Stimulated activated CD4-positive, alpha-beta T cell treated with anti-CD3 and anti-CD28 coated beads, Interleukin-2, amount 100 ng/mL, for 24 hours (primary cell): ENCODE results near the gene ANKRD42.
"Not testable (repeated sequence)": the region's sequence is repeated elsewhere in the genome, so short reads cannot be mapped to it uniquely, and the experiment has no call there.

Experiments used
- DNase-seq, 2 donors: peaks; one replicate each; pipeline ENCODE4 v3.0.0-alpha.2; 2020

The ANKRD42 gene

DNA sequence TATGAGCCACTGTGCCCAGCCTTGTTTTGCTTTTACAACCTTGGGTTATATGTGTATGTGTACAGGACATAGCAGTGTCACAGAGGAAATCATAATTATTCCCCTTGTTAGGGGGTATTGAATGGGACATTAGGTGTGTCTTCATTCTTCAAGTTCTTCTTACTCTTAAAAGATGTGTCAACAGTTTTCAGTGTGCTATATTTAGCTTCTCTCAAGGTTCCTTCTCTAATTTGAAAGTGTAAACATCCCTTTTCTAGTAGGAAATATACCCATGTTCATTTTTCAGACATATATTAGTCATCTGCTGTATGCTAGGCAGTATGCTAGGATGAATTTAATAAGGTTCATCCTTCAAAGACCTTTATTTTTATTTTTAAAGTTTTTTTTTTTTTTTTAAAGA lies 19.5 kb upstream of the ANKRD42 start:
- no peak for DNase-seq

DNA sequence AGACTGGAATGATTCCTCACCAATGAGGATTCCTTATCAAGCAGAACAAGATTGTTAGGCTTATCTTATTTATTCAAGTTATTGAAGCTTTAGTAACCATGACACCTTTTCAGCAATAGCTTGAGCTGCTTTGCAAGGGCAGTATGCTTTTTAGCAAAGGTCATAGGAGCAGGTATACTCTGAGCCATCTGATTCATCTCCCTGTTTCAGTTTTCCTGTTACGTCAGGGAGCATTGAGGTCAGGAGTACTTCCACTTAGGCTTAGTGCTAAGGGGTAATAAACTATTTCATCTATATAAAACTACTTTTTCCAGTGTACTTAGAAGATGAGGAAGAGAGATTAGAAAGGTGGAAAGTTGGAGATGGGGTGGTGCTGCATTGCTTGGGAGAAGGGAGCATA lies 17.7 kb upstream of the ANKRD42 start:
- no peak for DNase-seq

- no peak for DNase-seq
These were observed 11.7 kb upstream of the ANKRD42 start for GRCh38 chr11:83181815-83182214.

- no peak for DNase-seq
These were observed 7.7 kb upstream of the ANKRD42 start for GRCh38 chr11:83185767-83186166.

GRCh38 chr11:83187465-83187864 lies 6.0 kb upstream of the ANKRD42 start:
- DNase-seq: no peak

DNA sequence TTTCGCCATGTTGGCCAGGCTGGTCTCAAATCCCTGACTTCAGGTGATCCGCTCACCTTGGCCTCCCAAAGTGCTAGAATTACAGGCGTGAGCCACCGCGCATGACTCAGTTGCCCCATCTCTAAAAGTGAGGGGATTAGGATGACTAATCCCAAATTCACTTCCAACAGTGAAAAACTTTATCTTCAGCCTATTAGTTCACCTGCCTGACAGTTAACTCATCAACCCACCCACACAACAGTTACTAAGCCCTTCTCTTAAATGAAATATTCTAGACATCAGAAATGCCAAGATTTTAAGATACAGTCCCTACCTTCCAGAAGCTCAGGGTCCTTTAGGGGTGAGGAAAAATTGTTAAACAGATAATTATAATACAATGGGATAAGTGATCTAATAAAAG lies 2.0 kb upstream of the ANKRD42 start:
- DNase-seq: no peak

DNA sequence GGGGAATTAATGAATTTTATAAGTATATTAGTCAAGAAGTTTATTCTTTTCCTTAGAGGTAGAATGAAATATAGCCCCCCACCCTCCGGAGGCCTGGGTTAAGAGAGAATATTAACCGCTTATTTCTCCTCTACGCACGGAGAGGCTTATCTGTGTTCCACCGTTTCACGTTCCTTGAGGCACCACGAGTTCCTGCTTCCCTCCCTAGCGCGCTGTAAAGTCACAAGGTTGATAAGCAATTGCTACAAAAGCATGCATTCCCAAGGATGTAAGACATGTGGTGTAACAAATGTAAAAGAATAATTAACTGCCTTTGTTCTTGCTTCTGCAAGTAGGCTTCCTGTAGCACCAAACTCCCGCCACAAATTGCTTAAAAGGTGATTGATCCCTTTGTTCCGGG lies 1.5 kb upstream of the ANKRD42 start:
- DNase-seq: no peak

GRCh38 chr11:83192606-83193245 lies 786 bp upstream of the ANKRD42 start:
- DNase-seq: no peak

- DNase-seq: peak; percentile 58 to 59
These were observed 1.0 kb downstream of the ANKRD42 start for GRCh38 chr11:83194281-83195142.

GRCh38 chr11:83195143-83195466 lies 1.6 kb downstream of the ANKRD42 start:
- DNase-seq: no peak

GRCh38 chr11:83195649-83196048 lies 2.1 kb downstream of the ANKRD42 start:
- no peak for DNase-seq

GRCh38 chr11:83200035-83200434 lies 6.5 kb downstream of the ANKRD42 start:
- DNase-seq: no peak

DNA sequence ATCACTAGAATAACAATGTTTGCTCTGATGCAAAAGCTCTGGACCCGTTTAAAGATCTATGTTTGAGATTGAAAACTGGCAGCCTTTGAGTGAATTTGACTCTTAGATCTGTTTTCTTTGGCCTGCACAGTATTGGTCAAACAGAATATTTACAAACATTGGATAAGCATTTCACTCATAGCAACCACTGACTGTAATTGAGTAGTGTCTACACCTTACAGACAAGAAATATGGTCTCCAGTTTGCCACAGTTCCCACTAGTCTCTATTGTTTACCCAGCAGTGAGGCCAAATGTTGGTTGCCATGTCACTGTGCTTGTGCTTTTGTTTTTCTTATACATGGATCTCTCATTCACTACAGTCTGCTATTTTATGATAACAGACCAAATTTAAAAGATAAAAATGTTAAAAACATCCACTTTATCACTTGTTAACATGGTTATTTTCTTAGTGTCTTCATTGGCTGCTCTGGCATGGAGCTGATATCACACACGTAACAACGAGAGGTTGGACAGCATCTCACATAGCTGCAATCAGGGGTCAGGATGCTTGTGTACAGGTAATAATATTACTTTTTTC lies 12.2 kb downstream of the ANKRD42 start:
- no peak for DNase-seq

- no peak for DNase-seq
These were observed 12.7 kb downstream of the ANKRD42 start for GRCh38 chr11:83206221-83206620.

GRCh38 chr11:83206771-83207382 lies 13.4 kb downstream of the ANKRD42 start:
- not testable (repeated sequence) for DNase-seq

- peak in 1 of 2 donors; percentile 1 for DNase-seq
These were observed 25.6 kb downstream of the ANKRD42 start for GRCh38 chr11:83219095-83219494.

- no peak for DNase-seq
These were observed 26.7 kb downstream of the ANKRD42 start for GRCh38 chr11:83220260-83220659.

DNA sequence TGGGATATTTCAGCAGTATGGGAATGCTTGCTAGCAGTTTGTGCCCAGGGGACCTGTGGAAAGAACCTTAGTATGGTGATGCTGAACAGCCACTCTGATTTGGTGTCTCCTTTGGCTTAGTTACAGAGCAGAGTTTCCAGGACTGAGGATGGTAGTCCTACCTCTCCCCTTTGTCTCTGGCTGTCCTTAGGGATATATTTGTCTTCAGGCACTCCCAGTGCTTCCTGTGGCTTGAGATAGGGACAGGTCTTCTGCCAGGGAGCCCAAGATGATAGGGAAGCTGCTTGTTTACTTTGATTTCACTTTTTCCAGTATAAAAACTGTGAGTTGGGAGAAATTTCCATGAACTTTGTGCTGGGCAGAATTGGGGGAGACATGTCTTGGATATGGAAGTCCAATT lies 28.2 kb downstream of the ANKRD42 start:
- DNase-seq: no peak

- DNase-seq: no peak
These were observed 29.0 kb downstream of the ANKRD42 start for GRCh38 chr11:83222499-83222898.

DNA sequence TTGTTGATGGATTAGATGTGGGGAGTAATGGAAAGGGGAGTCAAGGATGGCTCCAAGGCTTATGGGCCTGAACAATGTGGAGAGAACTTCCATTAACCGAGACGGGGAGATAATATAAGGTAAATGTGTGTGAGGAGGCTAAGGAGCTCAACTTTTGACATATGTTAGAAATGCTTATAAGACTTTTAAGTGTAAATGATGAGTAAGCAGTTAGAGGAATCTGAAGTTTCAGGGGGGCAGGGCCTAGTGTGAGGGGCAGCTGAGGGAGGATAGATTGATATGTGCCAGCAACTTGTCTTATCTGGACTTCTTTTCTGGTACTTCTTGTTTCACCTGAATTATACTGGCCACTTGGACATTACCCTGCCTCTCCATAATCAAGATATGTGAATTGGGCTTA lies 29.9 kb downstream of the ANKRD42 start:
- no peak for DNase-seq

- no peak for DNase-seq
These were observed 42.3 kb downstream of the ANKRD42 start for GRCh38 chr11:83235825-83236224.

GRCh38 chr11:83238111-83238510 lies 44.6 kb downstream of the ANKRD42 start:
- DNase-seq: no peak

DNA sequence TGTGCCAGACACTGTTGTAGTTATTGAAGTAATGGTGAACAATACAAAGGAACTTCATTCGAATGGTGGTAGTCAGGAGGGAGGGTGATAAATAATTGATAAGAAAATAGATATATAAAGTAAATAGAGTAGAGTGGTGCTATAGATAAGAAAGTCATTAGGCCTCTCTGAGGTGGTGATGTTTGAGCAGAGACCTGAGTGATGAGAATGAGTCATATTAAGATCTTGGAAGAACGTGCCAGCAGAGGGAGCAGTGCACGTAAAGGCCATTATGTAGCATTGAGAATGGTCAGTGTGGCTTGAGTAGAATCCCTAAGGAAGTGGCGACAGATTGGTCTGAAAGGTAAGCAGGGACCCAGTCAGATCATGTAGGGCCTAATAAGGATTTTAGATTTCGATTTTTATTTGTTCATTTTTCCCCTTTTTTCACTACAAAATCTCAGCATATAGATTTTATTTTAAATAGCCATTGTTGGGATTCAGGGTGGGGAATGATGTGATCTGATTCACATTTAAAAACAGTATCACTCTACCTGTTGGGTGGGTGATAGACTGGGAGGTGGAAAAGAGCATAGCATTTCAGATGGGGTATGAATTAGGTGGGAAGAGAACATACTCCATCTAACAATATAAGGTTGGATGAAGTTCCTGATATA lies 47.9 kb downstream of the ANKRD42 start:
- DNase-seq: peak in 1 of 2 donors; percentile 21
